Right lobe of liver (tissue), 6 donors: ENCODE data around the gene PGM3. TPM values are rescaled to one million over a fixed set of nuclear protein-coding genes. Genes with fewer than 3 reads are reported as not detected.
"Not testable (repeated sequence)": the region's sequence is repeated elsewhere in the genome, so short reads cannot be mapped to it uniquely, and the experiment has no call there.

Experiments
- ATAC-seq, 4 donors: fragments of 200-7000 bp; cut with Tn5 transposase; one replicate each; pipeline ENCODE4 v1.9.1; 2020; ENCODE audit warnings: mild to moderate bottlenecking in 4 of 4, moderate library complexity in 4 of 4
- DNase-seq, 3 donors: peaks; one replicate each; pipeline ENCODE4 v3.0.0-alpha.2; 2020
- H3K27ac ChIP-seq, 3 donors: fragments of 200-600 bp; one replicate each; pipeline ENCODE4 v1.8.0; 2022
- H3K27me3 ChIP-seq, 2 donors: fragments of 200-600 bp; one replicate each; pipeline ENCODE4 v1.8.0; 2022
- H3K36me3 ChIP-seq, 4 donors: fragments of 200-600 bp; sonication (generic) in 1 of 4; one replicate each; pipeline versions ENCODE4 v1.5.1 to v1.8.0; 2017 to 2022; ENCODE audit warnings: control low read depth in 1 of 4
- H3K4me1 ChIP-seq, 4 donors: fragments of 200-600 bp; sonication (generic) in 1 of 4; one replicate each; pipeline versions ENCODE4 v1.5.1 to v1.8.0; 2017 to 2022; ENCODE audit warnings: control low read depth in 1 of 4
- H3K4me3 ChIP-seq, 3 donors: fragments of 200-600 bp; one replicate each; pipeline ENCODE4 v1.8.0; 2022
- H3K9me3 ChIP-seq, 4 donors: fragments of 200-600 bp; sonication (generic) in 1 of 4; one replicate each; pipeline versions ENCODE4 v1.5.1 to v1.8.0; 2017 to 2022; ENCODE audit warnings: control low read depth in 1 of 4
- POLR2A ChIP-seq: fragments of 450-650 bp; IDR thresholded peaks from one replicate; pipeline ENCODE4 v1.6.1; 2017; ENCODE audit warnings: antibody characterized with exemption, mild to moderate bottlenecking
- WGBS: methylation state at CpG from one replicate; pipeline ENCODE4 v1.1.6; 2018; ENCODE audit warnings: low coverage, low lambda C conversion rate; ENCODE audit not compliant: insufficient coverage; ENCODE audit errors: missing lambda C conversion rate; 5-methylcytosine and 5-hydroxymethylcytosine counted together
- intact Hi-C, 2 donors: fragments of 100-400 bp; cut with DNase I; formaldehyde crosslinking; loops; one replicate each; pipeline versions ENCODE4 v1.11.2 to v1.14.1; 2022
- total RNA-seq, 6 experiments: library from RNA; depleted of rRNA in 2 of 6; stranded (reverse); fragments of >200 nt in 2 of 6; fragmentation: NEBNext Ultra II Directional in 3 of 6; extraction: Animal tissue kit (Norgen Biotek cat#: 25700) in 3 of 6; gene quantifications; one replicate each; pipeline versions ENCODE4 v1.1.0 to v1.2.4, GENCODE V29; 2016 to 2023
- TF ChIP-seq, protein P1 (sequence below), 4 donors: fragments of 200-600 bp in 3 of 4; fragments of 450-650 bp in 1 of 4; IDR thresholded peaks; one replicate each; pipeline versions ENCODE4 v1.5.1 to v1.8.0; 2016 to 2022; ENCODE audit warnings: antibody characterized with exemption in 4 of 4, mild to moderate bottlenecking in 2 of 4
- donor health status: DM: no; HTN: yes; CAD: no.
- donor health status: DM: no; HTN: no; CAD: no.
- donor health status: DM: no; HTN: no; CAD: no.
- donor health status: DM: no; HTN: yes; CAD: no.
- donor health status: DM: no; HTN: yes; CAD: no.

The PGM3 gene
- total RNA-seq, 6 experiments from 2014 or later = 23.5 to 52.2 (median 35.0) TPM

DNA sequence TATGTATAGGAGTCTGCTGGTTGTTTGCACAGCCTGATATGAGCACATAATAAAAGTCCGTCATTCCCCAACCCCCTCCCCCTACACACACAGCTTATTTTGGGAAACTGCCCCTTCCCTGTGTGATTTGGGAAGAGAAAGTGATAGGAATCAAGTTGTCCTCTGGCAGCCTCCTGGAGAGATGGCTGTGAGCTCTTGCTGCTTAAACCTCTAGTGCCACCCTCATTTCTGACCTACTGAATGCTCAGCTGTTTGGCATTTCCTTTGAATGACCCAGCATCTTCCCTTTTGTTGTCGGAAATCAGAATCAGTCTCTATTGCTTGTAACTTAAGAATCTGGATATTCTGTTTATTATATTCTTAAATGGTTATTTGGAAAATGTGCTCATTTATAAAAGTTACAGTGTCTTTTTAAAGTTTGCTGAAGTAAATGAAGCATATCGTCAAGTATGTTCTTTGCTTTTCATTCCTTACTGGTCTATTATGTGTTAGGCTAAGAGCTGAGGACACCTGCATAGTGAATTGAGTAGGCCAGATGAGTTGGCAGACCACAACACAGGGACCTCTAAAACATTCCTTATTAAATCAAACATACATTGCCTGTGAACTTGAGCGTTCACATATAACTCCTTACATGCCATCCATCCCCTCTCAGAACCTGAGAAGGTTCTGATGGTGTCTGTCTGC is 5.6 kb upstream of the PGM3 start:
- ATAC-seq (no peak), DNase-seq (no peak)
- Histone ChIP-seq H3K36me3 (peaks cover 0 to 5% (median 0%) of the 10 kb centered on the region in 4 donors), H3K9me3 (no peaks in the 10 kb centered on the region), H3K27me3 (no peaks in the 10 kb centered on the region), H3K27ac (no peak overlapping the region), H3K4me1 (peaks cover 0 to 8% (median 0%) of the 10 kb centered on the region in 4 donors), H3K4me3 (no peak overlapping the region)
- 89% methylated on average over 4 of the region's 4 CpGs for WGBS
- intact Hi-C loops = no loop called here
- no peak for TF ChIP-seq POLR2A
- TF ChIP-seq, protein P1, sequence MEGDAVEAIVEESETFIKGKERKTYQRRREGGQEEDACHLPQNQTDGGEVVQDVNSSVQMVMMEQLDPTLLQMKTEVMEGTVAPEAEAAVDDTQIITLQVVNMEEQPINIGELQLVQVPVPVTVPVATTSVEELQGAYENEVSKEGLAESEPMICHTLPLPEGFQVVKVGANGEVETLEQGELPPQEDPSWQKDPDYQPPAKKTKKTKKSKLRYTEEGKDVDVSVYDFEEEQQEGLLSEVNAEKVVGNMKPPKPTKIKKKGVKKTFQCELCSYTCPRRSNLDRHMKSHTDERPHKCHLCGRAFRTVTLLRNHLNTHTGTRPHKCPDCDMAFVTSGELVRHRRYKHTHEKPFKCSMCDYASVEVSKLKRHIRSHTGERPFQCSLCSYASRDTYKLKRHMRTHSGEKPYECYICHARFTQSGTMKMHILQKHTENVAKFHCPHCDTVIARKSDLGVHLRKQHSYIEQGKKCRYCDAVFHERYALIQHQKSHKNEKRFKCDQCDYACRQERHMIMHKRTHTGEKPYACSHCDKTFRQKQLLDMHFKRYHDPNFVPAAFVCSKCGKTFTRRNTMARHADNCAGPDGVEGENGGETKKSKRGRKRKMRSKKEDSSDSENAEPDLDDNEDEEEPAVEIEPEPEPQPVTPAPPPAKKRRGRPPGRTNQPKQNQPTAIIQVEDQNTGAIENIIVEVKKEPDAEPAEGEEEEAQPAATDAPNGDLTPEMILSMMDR (IDR thresholded peaks at IDR 0.05) = no peak

DNA sequence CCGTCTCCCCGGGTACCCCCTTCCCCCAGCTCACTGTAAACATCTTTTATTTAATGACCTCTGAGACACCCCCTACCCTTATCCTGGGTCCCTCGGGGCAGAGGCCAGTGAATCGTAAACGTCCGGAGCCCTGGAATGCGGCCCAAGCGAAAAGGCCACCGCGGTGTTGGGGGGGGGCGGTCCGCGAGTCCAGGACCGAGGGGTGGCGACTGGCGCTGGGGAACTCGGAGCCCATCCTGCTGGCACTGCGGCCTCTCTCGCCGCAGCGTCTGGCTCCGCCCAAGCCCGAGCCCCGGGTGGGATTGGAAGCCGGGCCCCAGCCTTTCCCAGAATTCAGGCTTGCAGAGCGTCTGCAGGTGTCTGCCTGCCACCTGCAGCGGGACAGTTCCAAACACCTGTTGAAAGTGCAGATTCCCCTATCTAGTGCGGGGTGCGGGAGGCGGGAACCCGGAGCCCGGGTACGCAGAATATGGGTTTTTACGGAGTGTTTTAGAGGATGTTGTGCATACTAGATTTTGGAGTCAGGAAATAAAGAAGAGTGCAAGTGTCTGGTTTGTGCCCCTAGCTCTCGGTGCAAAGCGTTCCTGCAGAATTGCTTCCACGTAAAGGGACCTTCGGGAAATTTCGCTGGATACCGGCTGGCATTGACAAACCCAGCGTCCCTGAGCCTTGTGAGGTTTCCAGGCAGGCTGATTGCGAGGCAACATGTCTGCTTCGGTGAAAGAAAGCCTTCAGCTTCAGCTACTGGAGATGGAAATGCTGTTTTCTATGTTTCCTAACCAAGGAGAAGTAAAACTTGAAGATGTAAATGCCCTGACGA is 892 bp upstream of the PGM3 start:
- intact Hi-C loops = no loop called here
- 0% methylated on average over 28 of the region's 44 CpGs for WGBS
- ATAC-seq (peak; percentile 64 to 79 (median 72)), DNase-seq (peak; percentile 64 to 72 (median 68))
- Histone ChIP-seq H3K9me3 (no peaks in the 10 kb centered on the region), H3K27me3 (no peaks in the 10 kb centered on the region), H3K27ac (peak overlapping the region; percentile 63 to 86 (median 83)), H3K4me1 (peaks cover 0 to 29% (median 0%) of the 10 kb centered on the region in 4 donors), H3K4me3 (peak overlapping the region; percentile 79 to 94 (median 84)), H3K36me3 (peaks cover 0 to 5% (median 0%) of the 10 kb centered on the region in 4 donors)
- TF ChIP-seq POLR2A = no peak
- TF ChIP-seq, protein P1 (IDR thresholded peaks at IDR 0.05) = no peak

DNA sequence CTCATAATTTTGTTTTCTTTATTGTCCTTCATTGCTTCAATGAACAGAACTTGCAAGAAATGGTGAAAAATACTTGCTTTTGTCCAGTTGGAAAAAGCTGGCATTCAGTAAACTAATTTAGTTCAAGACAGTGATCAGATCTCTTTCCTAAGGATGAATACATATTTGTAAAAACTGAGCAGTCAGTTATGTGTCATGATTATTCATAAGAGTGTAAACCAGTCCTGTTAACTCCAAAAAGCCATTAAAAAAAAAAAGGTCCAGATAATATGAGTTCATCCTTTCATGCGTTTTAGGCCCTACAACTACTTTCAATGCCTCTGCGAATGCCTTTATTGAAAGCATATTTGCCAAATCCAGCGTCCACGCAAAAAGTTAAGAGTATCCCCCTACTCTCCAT is 609 bp downstream of the PGM3 start:
- intact Hi-C loops = no loop called here
- peaks cover 0 to 8% (median 0%) of the 10 kb centered on the region in 4 donors for H3K36me3 ChIP-seq
- ATAC-seq (no peak), DNase-seq (no peak)
- no peaks in the 10 kb centered on the region for H3K9me3 ChIP-seq
- H3K4me3 ChIP-seq = peak overlapping the region; percentile 79 to 94 (median 84)
- peaks cover 0 to 29% (median 0%) of the 10 kb centered on the region in 4 donors for H3K4me1 ChIP-seq
- no peak for TF ChIP-seq POLR2A
- TF ChIP-seq, protein P1 (IDR thresholded peaks at IDR 0.05) = no peak
- peak overlapping the region; percentile 63 to 86 (median 83) for H3K27ac ChIP-seq
- 0% methylated on average over 4 of the region's 4 CpGs for WGBS
- no peaks in the 10 kb centered on the region for H3K27me3 ChIP-seq

DNA sequence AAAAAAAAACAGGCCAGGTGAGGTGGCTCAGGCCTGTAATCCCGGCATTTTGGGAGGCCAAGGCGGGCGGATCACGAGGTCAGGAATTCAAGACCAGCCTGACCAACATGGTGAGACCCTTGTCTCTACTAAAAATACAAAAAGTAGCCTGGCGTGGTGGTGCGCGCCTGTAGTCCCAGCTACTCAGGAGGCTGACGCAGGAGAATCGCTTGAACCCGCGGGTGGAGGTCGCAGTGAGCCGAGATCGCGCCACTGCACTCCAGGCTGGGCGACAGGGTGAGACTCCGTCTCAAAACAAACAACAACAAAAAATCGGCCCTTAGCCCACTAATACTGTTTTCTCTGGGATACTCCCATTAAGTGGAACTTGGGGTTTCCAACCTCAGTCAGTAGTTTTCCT is 1.1 kb downstream of the PGM3 start:
- H3K27ac ChIP-seq, DNase-seq, H3K36me3 ChIP-seq, H3K9me3 ChIP-seq, intact Hi-C loops, H3K27me3 ChIP-seq, ATAC-seq: not testable (repeated sequence)
- WGBS = 77% methylated on average over 13 of the region's 18 CpGs
- Histone ChIP-seq H3K4me1 (peaks cover 0 to 29% (median 1%) of the 10 kb centered on the region in 4 donors), H3K4me3 (peak overlapping the region; percentile 79 to 94 (median 84))

DNA sequence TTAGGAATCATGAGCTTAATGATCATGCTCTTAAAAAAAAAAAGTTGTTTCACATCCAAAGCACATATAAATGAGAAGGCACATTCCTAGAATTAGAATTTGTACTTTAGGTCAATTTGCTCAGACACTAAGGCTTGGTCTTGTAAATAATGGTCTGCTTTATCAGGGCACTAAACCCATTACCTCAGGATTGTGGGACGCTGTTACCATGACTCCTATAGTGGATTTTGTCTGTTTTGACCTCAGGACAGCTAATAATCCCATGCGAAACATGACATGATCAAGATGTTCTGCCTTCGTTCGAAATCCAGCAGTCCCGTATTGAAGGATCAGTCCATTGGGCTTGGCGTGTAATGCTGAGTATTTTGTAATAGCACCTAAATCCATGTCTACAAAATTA is 2.4 kb downstream of the PGM3 start:
- Histone ChIP-seq H3K36me3 (peaks cover 0 to 8% (median 2%) of the 10 kb centered on the region in 4 donors), H3K4me3 (no peak overlapping the region), H3K27ac (no peak overlapping the region), H3K9me3 (no peaks in the 10 kb centered on the region), H3K27me3 (no peaks in the 10 kb centered on the region), H3K4me1 (peaks cover 0 to 33% (median 2%) of the 10 kb centered on the region in 4 donors)
- ATAC-seq (peak in 3 of 4 donors; percentile 5 to 28 (median 14)), DNase-seq (no peak)
- TF ChIP-seq, protein P1 (IDR thresholded peaks at IDR 0.05) = no peak
- no peak for TF ChIP-seq POLR2A
- intact Hi-C loops = no loop called here
- WGBS = 28% methylated on average over 6 of the region's 6 CpGs
